Panc1 (cell line): Measurements from ENCODE around the gene SHB. TPM values are rescaled to one million over a fixed set of nuclear protein-coding genes. Genes with fewer than 3 reads are reported as not detected.

ENCODE experiments used
- ATAC-seq: fragments of 200-7000 bp; cut with Tn5 transposase; 2 replicates; pipeline ENCODE4 v1.9.1; 2020; ENCODE audit warnings: mild to moderate bottlenecking, moderate library complexity
- BruUV-seq: library from RNA; stranded (reverse); fragments of 400-500 nt; replicated peaks from 2 replicates; lab custom pipeline; 2021; lab: Mats Ljungman, UMichigan
- CTCF ChIA-PET: fragments of 300-600 bp; sonication (Branson Sonifier 250); formaldehyde crosslinking; loops from one replicate; lab custom pipeline; 2022; ENCODE audit warnings: antibody characterized with exemption; lab: Charles Lee
- POLR2A ChIA-PET: fragments of 300-600 bp; sonication (Branson Sonifier 250); formaldehyde crosslinking; loops from one replicate; lab custom pipeline; 2022; ENCODE audit warnings: antibody characterized with exemption; lab: Charles Lee
- DNase-seq: peaks from one replicate; pipeline ENCODE4 v3.0.0-alpha.2; 2010; ENCODE audit warnings: low read depth, low spot score
- H3K27ac ChIP-seq: 2 replicates; pipeline ENCODE4 v1.5.1; 2011; ENCODE audit warnings: mild to moderate bottlenecking, low read length, inconsistent platforms
- H3K27me3 ChIP-seq: fragments of 200-500 bp; sonication (Bioruptor generic); 2 replicates; pipeline ENCODE4 v1.6.0; 2014; ENCODE audit warnings: low read length, inconsistent platforms; ENCODE audit not compliant: control insufficient read depth, insufficient read depth
- H3K36me3 ChIP-seq: fragments of 200-500 bp; sonication (Bioruptor generic); 2 replicates; pipeline ENCODE4 v1.5.1; 2014; ENCODE audit warnings: inconsistent platforms, mild to moderate bottlenecking, low read length, moderate library complexity; ENCODE audit not compliant: control insufficient read depth, insufficient read depth
- H3K4me1 ChIP-seq: 2 replicates; pipeline ENCODE4 v1.5.1; 2011; ENCODE audit warnings: inconsistent platforms, mild to moderate bottlenecking, low read length, moderate library complexity; ENCODE audit not compliant: control insufficient read depth, insufficient read depth
- H3K4me3 ChIP-seq, 2 experiments: 2 replicates each; pipeline ENCODE4 v1.5.1; 2011 to 2012; ENCODE audit warnings: low read depth in 2 of 2, low read length in 2 of 2, mild to moderate bottlenecking in 2 of 2, inconsistent platforms in 1 of 2, moderate library complexity in 1 of 2
- H3K9me3 ChIP-seq: fragments of 200-500 bp; sonication (Bioruptor generic); 2 replicates; pipeline ENCODE4 v1.5.1; 2014; ENCODE audit warnings: low read depth, mild to moderate bottlenecking, inconsistent platforms, low read length, moderate library complexity; ENCODE audit not compliant: control insufficient read depth, insufficient read depth
- CTCF ChIP-seq: fragments of 450-650 bp; IDR thresholded peaks from 2 replicates; pipeline ENCODE4 v1.5.1; 2017; ENCODE audit warnings: mild to moderate bottlenecking
- POLR2AphosphoS5 ChIP-seq: IDR thresholded peaks from 2 replicates; pipeline ENCODE4 v1.6.1; 2012; ENCODE audit warnings: mild to moderate bottlenecking, low read depth, low read length, moderate library complexity
- REST ChIP-seq, 2 experiments: IDR thresholded peaks; 2 replicates each; pipeline ENCODE4 v1.6.1; 2011 to 2012; ENCODE audit warnings: low read depth in 2 of 2, control low read depth in 1 of 2, low read length in 1 of 2, mild to moderate bottlenecking in 1 of 2, moderate library complexity in 1 of 2; ENCODE audit not compliant: insufficient read depth in 1 of 2
- SIN3A ChIP-seq: IDR thresholded peaks from 2 replicates; pipeline ENCODE4 v1.6.1; 2012; ENCODE audit warnings: low read depth, mild to moderate bottlenecking, low read length, moderate library complexity, borderline replicate concordance; ENCODE audit not compliant: insufficient read depth
- TCF7L2 ChIP-seq: IDR thresholded peaks from 2 replicates; pipeline ENCODE4 v1.6.1; 2011; ENCODE audit warnings: mild to moderate bottlenecking, low read depth, low read length, inconsistent platforms
- in situ Hi-C: cut with HindIII; loops from 2 replicates; pipeline ENCODE4 v1.10.0; 2016; ENCODE audit warnings: low sequenced_read_pairs, low pct_unique_long_range_greater_than_20kb
- intact Hi-C: fragments of 100-400 bp; cut with micrococcal nuclease; formaldehyde crosslinking; loops from one replicate; pipeline ENCODE4 v1.10.0; 2022; ENCODE audit not compliant: unreplicated experiment
- total RNA-seq: library from RNA; stranded (reverse); gene quantifications from one replicate; pipeline ENCODE4 v1.2.1, GENCODE V29; 2021; ENCODE audit not compliant: unreplicated experiment

The SHB gene
- total RNA-seq, 1 experiment from 2014 or later, result 59.9 TPM

GRCh38 chr9:37917801-37918664, 151.0 kb downstream of the SHB start:
- Histone ChIP-seq H3K4me1 (peaks cover 35% of the 10 kb centered on the region), H3K27me3 (no peaks in the 10 kb centered on the region), H3K27ac (peak overlapping the region; percentile 17; the same call in 1 of the 2 replicates), H3K4me3 (no peak overlapping the region), H3K9me3 (no peaks in the 10 kb centered on the region), H3K36me3 (no peaks in the 10 kb centered on the region; the same call in none of the 2 replicates)
- TF ChIP-seq TCF7L2, result no peak
- TF ChIP-seq SIN3A, result no peak
- no peak for TF ChIP-seq CTCF
- no peak for TF ChIP-seq POLR2AphosphoS5
- TF ChIP-seq REST (IDR thresholded peaks at IDR 0.05; ENCODE audit: insufficient read depth in 1 of 2, low read depth in 2 of 2, low read length in 1 of 2), result no peak
- ChIA-PET POLR2A (interaction anchor here (0.5 kb wide), 1 partner anchor 167 kb away, joined by 4 read pairs; no protein-coding TSS in a partner anchor), CTCF (no interaction called here)
- intact Hi-C loops (no loop called here), in situ Hi-C loops (no loop called here)
- no peak for ATAC-seq
- no peak for DNase-seq
- TSS peak; percentile 25 for BruUV-seq

GRCh38 chr9:37917313-37917731, 151.7 kb downstream of the SHB start:
- in situ Hi-C loops (no loop called here), intact Hi-C loops (no loop called here)

More at GRCh38 chr9:37917313-37917731, 151.7 kb downstream of the SHB start:
- no peaks in the 10 kb centered on the region for H3K9me3 ChIP-seq
- H3K4me1 ChIP-seq, result peaks cover 27% of the 10 kb centered on the region
- H3K36me3 ChIP-seq, result no peaks in the 10 kb centered on the region; the same call in none of the 2 replicates
- no peak overlapping the region for H3K4me3 ChIP-seq
- no peaks in the 10 kb centered on the region for H3K27me3 ChIP-seq
- no peak for TF ChIP-seq SIN3A
- no peak for TF ChIP-seq POLR2AphosphoS5
- no peak for TF ChIP-seq REST (IDR thresholded peaks at IDR 0.05; ENCODE audit: insufficient read depth in 1 of 2, low read depth in 2 of 2, low read length in 1 of 2)
- no peak for TF ChIP-seq CTCF
- TF ChIP-seq TCF7L2, result no peak
- ATAC-seq, result no peak
- peak overlapping the region; percentile 17; the same call in 1 of the 2 replicates for H3K27ac ChIP-seq
- POLR2A ChIA-PET, result no interaction called here
- no peak for DNase-seq
- BruUV-seq, result no TSS peak
- CTCF ChIA-PET, result no interaction called here
